ENCODE measurements around the gene STRADA.
A peak's percentile ranks its signal among the peaks of the same experiment; 100 is the strongest.

Gene STRADA

GRCh38 chr17:63704836-63705235 lies 36.8 kb downstream of the STRADA start:
- H3K27ac ChIP-seq, result no peak overlapping the region
- no peak for TF ChIP-seq ZFX (IDR thresholded peaks at IDR 0.05; ENCODE audit: borderline replicate concordance)
- TF ChIP-seq CTCF (IDR thresholded peaks at IDR 0.05), result no peak

GRCh38 chr17:63704259-63704576 lies 37.4 kb downstream of the STRADA start:
- H3K27ac ChIP-seq, result no peak overlapping the region
- TF ChIP-seq ZFX (IDR thresholded peaks at IDR 0.05; ENCODE audit: borderline replicate concordance), result no peak
- TF ChIP-seq CTCF (IDR thresholded peaks at IDR 0.05), result no peak

- TF ChIP-seq ZFX (IDR thresholded peaks at IDR 0.05; ENCODE audit: borderline replicate concordance) (no peak), CTCF (IDR thresholded peaks at IDR 0.05) (no peak)
- no peak overlapping the region for H3K27ac ChIP-seq
Measured at GRCh38 chr17:63703556-63704258, 37.9 kb downstream of the STRADA start.

GRCh38 chr17:63703029-63703428 lies 38.6 kb downstream of the STRADA start:
- TF ChIP-seq ZFX (IDR thresholded peaks at IDR 0.05; ENCODE audit: borderline replicate concordance) (no peak), CTCF (IDR thresholded peaks at IDR 0.05) (no peak)
- 0 out of 2 replicates have a peak overlapping the region, but pooled peaks have one; percentile 2 for H3K27ac ChIP-seq

GRCh38 chr17:63702721-63703015 lies 38.9 kb downstream of the STRADA start:
- no peak for TF ChIP-seq CTCF (IDR thresholded peaks at IDR 0.05)
- H3K27ac ChIP-seq, result 0 out of 2 replicates have a peak overlapping the region, but pooled peaks have one; percentile 2

GRCh38 chr17:63701868-63702720 lies 39.5 kb downstream of the STRADA start:
- TF ChIP-seq ZFX (IDR thresholded peaks at IDR 0.05; ENCODE audit: borderline replicate concordance), result no peak
- no peak for TF ChIP-seq CTCF (IDR thresholded peaks at IDR 0.05)
- H3K27ac ChIP-seq, result 0 out of 2 replicates have a peak overlapping the region, but pooled peaks have one; percentile 2

- no peak overlapping the region for H3K27ac ChIP-seq
- no peak for TF ChIP-seq CTCF (IDR thresholded peaks at IDR 0.05)
Measured at GRCh38 chr17:63701456-63701820, 40.2 kb downstream of the STRADA start.
